ENCODE data around the gene STARD6.
"Not testable (repeated sequence)": the region's sequence is repeated elsewhere in the genome, so short reads cannot be mapped to it uniquely, and the experiment has no call there.

Gene STARD6

DNA sequence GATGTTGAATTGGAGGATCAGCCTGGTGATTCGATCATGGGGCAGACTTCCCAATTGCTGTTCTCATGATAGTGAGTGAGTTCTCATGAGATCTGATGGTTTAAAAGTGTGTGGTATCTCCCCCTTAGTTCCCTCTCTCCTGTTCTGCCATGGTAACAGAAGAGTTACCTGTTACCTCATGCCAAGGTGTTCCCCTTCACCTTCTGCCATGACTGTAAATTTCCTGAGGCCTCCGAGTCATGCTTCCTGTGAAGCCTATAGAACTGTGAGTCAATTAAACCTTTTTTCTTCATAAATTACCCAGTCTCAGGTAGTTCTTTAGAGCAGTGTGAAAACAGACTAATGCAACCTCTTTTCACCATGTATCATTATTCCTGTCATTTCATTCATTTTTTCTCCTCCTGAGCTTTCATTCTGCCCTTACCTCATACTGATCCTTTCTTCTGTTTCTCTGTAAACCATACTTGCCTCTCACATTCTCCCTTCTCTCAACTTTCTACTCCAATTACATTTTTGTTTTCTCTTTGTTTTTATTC lies 22.0 kb downstream of the STARD6 start:
- DNase-seq (ENCODE audit: low spot score) = no peak

DNA sequence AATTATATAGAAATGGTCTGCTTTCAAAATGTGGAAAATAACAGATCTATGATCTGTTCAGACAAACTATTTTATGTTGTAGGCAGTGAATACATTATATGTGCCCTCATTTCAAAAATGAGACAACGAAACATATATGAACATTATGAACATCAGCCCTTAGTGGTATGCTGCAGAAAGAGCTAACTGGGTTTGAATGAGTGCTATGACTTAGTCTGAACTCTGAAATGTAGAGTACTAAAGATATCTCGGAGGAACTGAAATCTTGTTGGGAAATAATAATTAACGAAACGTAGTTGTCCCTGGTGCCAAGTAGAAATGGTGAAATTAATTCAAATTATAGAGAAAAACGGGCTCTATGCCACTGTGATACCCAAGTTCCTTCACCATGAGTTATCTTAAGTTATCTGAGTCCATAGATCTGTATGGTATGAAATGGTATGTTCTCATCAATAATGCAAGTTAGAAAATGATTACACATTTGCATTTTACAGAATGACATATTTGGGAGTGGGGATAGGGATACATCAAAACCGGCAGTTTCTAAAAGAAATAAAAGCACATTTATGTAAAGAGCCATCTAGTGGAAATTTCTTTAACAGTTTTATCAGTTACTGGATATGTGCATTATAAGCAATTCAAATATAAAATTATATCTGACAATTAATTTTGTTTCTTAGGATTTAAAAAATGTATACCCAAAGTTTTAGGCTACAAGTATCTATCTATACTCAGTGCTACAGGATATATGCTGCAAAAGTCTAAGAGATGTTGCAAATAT lies 26.7 kb downstream of the STARD6 start:
- DNase-seq (ENCODE audit: low spot score) = no peak

DNA sequence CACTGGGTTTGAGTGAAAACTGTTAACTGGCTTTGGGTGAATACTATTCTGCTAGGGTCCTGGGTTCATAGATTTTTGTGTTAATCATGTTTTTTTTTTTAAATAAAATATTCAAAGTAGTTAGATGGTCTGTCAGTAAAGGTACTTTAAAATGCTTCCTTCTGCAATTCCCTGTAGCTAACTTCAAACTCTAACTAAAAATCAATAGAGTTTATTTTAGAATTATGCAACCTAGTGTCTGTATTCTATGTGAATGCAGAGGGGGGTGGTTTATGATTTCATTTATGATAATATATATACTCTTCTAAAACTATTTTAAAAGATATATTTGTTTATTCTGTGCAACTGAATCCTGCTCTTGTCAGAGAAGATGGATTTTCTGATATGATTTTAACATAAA lies 27.9 kb downstream of the STARD6 start:
- no peak for DNase-seq (ENCODE audit: low spot score)

DNA sequence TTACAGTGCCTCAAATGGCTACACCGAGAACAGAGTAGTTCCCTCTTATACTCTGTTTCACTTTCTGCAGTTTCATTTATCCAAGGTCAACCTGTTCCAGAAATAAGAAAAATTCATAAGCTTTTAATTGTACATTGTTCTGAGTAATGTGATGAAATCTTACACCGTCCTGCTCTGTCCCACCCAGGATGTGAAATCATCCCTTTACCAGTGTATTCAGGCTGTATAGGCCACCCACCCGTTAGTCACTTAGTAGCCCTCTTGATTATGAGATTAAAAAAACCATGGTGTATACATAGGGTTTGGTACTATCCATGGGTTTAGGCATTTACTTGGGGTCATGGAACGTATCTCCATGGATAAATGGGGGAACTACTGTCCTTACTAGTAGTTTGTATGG lies 29.8 kb downstream of the STARD6 start:
- DNase-seq (ENCODE audit: low spot score) = no peak

DNA sequence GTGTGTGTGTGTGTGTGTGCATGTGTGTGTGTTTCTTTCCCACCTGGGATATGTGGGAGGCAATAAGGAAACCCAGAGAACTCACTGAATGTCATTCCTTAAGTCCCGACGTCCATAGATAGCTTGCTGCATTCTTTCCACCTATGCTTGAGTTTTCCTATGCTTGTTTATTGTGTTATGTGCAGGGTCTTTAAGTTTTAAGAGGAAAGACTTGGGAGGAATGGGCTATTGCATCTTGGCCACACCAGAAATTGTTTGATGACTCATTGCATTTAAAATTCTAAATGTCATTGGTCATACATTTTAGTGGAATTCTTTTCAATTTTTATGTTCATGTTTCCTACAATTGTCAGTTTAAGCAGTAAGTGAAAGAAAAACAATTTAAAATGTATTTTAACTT lies 33.7 kb downstream of the STARD6 start:
- no peak for DNase-seq (ENCODE audit: low spot score)

DNA sequence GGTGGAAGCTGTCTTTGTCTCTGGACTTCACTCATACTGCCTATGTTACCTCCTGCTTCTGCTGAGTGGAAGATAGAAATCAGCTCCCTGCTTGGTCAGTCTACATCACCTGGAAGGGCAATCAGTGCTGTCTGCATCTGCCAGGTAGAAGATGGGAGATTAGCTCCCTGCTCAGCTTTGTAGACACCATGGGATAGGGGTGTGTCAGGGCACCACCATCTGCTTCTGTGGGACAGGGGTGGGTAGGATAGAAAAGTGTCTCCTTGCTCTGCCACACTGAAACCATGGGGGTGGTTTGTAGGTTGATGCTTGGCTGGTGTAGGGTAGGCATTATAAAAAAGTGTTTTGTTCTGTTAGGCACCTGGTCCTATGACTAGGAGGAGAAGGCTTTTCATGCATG lies 34.1 kb downstream of the STARD6 start:
- no peak for DNase-seq (ENCODE audit: low spot score)

DNA sequence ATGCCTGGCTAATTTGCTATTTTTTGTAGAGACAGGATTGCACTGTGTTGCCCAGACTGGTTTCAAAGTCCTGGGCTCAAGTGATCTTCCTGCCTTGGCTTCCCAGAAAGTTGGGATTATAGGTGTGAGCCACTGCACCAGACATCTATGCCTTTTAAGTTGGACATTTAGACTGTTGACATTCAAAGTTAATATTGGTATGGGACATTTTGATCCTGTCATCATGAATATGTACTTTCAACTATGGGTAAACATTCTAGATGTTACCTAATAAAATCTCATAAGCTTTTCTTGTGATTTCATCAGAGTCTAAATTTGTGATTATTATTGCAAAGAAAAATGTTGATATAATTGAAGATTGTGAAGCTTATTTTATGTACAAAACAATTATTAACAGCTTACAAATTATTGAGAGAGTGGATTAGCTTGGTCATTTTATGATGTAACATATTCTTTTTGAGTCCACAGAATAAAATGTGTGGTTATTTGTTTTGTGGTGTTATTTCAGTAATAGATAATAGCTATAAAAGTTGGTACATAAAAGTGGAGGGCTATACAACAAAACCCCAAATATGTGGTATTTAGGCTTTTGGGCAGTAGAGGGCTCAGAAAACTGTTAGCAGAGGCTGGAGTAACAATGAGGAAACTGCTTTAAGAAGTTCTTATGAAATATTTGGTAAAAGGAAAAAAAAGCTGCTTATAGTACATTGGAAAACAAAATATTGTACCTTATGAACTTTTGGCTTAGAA lies 41.4 kb downstream of the STARD6 start:
- DNase-seq (ENCODE audit: low spot score) = no peak

DNA sequence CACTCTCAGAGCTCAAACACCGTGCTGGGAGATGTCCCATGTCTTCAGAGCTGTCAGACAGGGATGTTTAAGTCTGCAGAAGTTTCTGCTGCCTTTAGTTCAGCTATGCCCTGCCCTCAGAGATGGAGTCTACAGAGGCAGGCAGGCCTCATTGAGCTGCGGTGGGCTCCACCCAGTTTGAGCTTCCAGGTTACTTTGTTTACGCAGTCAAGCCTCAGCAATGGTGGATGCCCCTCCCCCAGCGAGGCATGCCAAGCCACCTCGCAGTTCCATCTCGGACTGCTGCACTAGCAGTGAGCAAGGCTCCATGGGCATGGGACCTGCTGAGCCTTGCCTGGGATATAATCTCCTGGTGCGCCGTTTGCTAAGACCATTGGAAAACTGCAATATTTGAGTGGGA lies 48.1 kb downstream of the STARD6 start:
- not testable (repeated sequence) for DNase-seq (ENCODE audit: low spot score)

DNA sequence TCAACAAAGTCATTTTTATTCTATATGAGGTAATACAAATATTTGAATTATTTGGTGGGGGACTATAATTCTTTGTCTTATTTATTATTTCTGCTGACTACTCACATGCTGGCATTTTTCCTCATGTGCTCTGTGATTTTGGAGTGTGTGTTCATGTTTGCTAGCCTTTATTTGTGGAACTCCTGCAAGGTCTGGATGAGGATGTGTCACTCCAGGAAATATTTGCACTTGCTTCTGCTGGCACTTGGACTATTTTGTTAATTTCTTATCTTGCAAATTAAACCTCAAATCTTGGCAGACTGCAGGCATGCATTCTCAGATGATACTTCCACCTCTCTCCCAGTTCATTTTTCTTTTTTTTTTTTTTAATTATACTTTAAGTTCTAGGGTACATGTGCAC lies 54.2 kb downstream of the STARD6 start:
- no peak for DNase-seq (ENCODE audit: low spot score)

DNA sequence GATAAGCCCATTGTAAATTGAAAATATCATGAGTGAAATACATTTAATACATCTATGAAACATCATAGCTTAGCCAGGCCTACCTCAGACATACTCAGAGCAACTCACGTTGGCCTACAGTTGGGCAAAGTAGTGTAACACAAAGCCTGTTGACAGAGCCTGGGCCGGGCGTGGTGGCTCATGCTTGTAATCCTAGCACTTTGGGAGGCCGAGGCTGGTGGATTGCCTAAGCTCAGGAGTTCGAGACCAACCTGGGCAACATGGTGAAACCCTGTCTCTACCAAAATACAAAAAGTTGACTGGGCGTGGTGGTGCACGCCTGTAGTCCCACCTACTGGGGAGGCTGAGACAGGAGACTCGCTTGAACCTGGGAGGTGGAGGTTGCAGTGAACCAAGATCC lies 58.7 kb downstream of the STARD6 start:
- DNase-seq (ENCODE audit: low spot score) = not testable (repeated sequence)

DNA sequence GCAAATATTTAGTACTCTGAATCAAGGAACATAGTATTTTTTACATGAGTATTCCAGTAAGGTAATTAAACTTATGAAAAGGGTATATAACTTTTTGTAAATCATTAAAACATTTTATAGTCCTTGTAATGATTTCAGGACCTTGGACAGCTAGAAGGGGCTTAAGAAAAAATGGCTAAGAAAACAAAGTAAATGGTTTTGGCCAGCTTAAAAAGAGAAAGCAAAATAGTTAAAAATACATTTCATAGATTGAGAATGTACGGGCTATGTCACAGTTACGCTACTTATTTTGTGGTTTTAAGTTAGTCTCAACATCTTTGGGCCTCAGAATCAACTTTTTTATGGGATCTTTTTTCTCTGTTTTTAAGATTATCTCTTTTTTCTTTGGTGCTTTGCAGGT lies 61.6 kb downstream of the STARD6 start:
- DNase-seq (ENCODE audit: low spot score) = no peak

DNA sequence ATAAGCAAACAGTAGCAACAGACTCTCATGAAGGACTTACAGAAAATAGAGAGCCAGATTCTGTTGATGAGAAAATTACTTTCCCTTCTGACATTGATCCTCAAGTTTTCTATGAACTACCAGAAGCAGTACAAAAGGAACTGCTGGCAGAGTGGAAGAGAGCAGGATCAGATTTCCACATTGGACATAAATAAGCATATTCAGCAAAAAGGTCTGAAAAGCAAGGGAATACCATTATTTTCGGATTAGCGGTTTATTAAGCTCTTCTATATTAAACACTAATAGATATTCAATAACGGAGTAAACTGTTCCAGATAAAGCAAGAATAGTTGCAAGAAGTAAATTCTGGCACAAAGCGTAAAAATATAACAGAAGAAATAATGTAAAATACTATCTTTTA lies 63.4 kb downstream of the STARD6 start:
- no peak for DNase-seq (ENCODE audit: low spot score)

DNA sequence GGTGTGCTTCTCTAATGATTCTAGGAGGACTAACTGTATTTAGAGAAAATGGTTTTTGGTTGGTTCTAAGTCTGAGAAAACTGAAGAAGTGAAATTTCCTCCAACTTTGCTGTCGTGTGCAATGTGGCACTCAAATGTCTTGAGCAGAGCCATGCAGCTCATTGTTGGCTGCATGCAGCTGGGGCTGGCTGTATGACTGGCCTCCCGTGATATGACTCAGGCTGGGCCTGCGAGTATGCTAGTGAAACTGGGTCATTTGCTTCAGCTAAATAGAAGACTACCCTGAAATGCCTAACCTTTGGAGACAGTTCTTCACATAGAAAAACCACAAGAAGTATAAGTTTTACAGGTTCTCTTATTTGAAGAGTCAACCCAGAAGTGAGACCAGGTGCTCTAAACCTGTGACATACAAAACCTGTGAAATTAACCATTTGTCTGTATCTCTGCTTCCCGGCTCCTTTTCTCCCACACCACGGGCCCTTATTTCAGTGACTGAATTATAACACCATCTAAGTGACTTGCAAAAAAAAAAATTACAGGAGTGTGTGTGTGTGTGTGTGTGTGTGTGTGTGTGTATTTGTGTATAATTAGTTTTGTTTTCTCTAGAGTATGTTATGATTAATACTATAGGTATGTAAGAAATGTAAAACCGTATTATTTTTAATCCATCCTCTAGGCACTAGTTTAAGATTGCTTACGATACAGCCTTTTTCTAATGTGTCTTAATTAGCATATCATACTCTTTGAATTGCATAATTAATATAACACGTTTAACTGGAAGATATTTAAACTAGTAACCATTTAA lies 72.5 kb downstream of the STARD6 start:
- DNase-seq (ENCODE audit: low spot score) = peak; percentile 67

DNA sequence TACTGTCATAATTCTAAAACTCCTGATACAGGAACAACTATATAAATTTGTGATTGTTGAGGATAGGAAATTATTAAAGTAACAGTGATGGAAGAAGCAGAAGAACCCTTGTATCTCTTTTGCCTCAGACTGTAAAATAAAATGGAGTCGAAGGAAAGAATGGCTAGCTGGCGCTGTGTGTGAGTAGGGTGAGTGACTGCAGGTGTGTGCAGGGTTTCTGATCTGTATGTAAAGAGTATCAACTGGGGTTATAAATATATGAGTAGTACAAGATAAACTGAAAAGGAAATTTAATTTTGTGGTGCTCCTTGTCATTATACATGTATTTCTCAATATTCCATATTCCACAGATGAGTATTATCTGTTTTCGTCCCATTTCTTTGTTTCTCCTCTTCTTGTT lies 73.1 kb downstream of the STARD6 start:
- DNase-seq (ENCODE audit: low spot score) = no peak

DNA sequence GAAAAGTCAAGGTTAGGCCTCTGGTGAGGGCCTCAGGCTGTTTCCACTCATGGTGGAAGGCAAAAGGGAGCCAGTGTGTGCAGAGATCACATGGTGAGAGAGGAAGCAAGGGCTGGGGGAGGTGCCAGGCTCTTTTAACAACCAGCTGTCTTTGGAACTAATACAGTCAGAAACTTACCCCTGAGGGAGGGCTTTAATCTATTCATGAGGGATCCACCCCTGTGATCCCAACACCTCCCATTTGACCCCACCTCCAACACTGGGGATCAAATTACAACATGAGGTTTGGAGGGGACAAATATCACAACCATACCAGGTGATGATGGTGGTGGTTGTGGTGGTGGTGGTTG lies 77.5 kb downstream of the STARD6 start:
- no peak for DNase-seq (ENCODE audit: low spot score)

DNA sequence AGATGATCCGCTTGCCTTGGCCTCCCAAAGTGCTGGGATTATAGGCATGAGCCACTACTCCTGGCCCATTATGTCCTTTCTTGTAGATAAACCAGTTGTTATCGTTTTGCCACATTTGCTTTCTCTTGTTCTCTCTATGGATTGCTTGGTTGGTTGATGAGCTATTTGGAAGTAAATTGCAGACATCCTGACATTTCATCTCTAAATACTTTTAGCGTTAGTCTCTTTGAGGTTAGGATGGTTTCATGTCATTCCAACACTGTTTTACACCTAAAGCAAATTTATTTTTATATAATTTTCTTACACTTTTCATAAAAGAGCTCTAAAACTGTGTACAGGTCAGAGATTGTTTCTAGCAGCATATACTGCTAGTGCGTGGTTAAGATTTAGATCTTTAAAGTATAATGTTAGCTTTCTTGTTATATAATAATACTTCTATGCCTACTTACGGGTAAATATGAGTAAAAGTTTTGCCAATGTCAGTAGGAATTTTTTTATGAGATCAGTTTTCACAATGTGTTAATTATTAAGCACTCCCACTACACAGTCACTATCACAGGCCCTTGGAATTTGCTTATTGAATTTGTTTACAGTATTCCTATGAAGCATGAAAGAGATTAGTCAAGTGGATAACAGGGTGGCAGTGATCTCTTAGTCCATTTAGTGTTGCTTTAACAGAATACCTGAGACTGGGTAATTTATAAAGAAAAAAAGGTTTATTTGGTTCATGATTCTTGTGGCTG lies 78.0 kb downstream of the STARD6 start:
- no peak for DNase-seq (ENCODE audit: low spot score)

DNA sequence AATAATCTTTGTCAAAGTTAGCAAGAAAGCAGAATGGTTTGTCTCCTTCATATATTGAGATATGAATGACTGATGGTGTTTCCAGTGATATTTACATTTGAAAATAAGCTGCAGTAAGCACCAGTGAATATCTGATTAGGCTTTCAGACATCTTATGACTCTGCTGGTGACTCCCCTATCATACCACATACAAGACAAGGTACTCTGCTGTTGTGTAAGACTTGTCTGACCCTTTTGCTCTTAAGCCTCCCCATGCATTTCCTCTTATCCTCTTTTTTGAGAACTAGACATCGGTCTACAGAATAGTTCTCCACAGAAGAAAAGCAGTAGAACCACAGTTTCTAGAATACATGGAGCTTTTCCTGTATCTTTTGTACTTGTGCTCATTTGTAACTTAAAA lies 79.0 kb downstream of the STARD6 start:
- no peak for DNase-seq (ENCODE audit: low spot score)

DNA sequence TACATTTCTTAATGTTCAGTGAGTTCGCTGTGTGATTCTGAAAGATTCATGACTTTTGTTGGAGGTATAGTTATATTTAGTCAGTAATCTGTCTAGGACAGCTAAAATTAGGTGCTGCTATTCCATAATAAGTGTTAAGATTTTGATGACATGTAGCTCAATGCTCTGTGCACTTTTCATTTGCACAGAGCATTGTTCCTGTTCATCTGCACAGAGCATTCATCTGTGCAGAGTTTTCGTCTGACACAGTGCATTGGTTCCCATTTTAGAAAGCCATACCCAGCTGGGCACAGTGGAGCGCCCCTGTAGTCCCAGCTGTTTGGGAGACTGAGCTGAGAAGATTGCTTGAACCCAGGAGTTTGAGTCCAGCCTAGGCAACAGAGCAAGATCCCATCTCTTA lies 79.8 kb downstream of the STARD6 start:
- no peak for DNase-seq (ENCODE audit: low spot score)

Measured in AG08396 (cell line).